Ectodermal cell (in vitro differentiated cells): Measurements from ENCODE around the gene DCTN3.

Experiments used
- H3K27ac ChIP-seq: 2 replicates; pipeline ENCODE4 v1.7.0; 2013; ENCODE audit warnings: mild to moderate bottlenecking, low read depth, low read length; ENCODE audit not compliant: insufficient read depth, poor library complexity, severe bottlenecking
- H3K27me3 ChIP-seq: 2 replicates; pipeline ENCODE4 v1.7.0; 2013; ENCODE audit warnings: mild to moderate bottlenecking, low read length; ENCODE audit not compliant: insufficient read depth, control insufficient read depth, poor library complexity, severe bottlenecking
- H3K36me3 ChIP-seq: one replicate; pipeline ENCODE4 v1.7.0; 2013; ENCODE audit warnings: low read length; ENCODE audit not compliant: control insufficient read depth, insufficient read depth
- H3K4me1 ChIP-seq: one replicate; pipeline ENCODE4 v1.7.0; 2013; ENCODE audit warnings: low read length; ENCODE audit not compliant: control insufficient read depth, insufficient read depth
- H3K4me3 ChIP-seq: 2 replicates; pipeline ENCODE4 v1.7.0; 2013; ENCODE audit warnings: low read depth, low read length, control low read depth; ENCODE audit not compliant: insufficient read depth
- H3K9me3 ChIP-seq: 2 replicates; pipeline ENCODE4 v1.7.0; 2013; ENCODE audit warnings: mild to moderate bottlenecking, low read length, moderate library complexity; ENCODE audit not compliant: control insufficient read depth
- WGBS, 2 experiments: methylation state at CpG; one replicate each; pipeline ENCODE4 v1.1.7; 2013; ENCODE audit warnings: missing lambda C conversion rate in 2 of 2; 5-methylcytosine and 5-hydroxymethylcytosine counted together

Gene DCTN3

DNA sequence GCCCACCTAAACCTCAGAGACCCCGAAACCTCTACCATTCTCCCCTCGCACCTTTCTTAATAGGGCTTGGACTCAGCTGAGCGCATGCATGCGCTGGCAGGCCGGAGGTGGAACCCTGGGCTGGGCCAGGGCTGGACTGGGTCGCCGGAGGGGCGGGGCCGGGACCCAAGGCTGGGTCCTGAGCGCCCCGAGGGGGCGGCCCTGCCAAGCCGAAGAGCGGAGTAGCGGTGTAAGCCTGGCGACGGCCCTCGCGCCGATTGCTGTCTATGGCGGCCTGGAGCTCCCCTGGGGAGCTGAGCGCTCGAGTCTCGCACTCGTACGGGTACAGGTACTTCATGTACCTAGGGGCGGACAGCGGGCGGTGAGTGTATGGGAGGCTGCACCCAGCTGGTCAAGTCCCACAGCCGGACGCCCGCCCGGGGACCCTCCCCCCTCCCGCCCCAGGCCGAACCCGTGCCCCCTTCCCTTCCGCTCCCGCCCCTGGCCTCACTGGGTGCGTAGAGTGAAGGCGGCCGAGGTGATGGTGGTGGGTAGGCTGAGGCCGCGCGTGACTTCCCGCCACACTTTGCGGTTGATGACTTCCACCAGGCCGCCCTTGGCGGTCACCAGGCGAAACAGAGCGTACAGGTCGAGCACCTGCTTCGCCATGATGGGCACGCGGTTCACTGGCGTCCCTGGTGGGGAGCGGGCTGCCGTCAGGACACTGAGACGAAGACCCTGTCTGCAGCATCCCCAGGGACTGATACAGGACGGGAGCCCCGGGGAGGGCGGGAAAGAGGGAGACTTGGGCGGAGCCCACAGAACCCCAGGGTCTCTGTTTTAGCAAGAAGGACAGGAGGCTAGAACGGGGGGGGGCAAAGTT lies 3.3 kb upstream of the DCTN3 start:
- H3K27me3 ChIP-seq = peaks cover 64% of the 10 kb centered on the region
- no peaks in the 10 kb centered on the region for H3K9me3 ChIP-seq
- H3K4me3 ChIP-seq = no peak overlapping the region
- peaks cover 28% of the 10 kb centered on the region for H3K4me1 ChIP-seq
- no peak overlapping the region for H3K27ac ChIP-seq
- no peaks in the 10 kb centered on the region for H3K36me3 ChIP-seq
- 86 to 89% methylated on average over 63 of the region's 63 CpGs for WGBS, 2 experiments

DNA sequence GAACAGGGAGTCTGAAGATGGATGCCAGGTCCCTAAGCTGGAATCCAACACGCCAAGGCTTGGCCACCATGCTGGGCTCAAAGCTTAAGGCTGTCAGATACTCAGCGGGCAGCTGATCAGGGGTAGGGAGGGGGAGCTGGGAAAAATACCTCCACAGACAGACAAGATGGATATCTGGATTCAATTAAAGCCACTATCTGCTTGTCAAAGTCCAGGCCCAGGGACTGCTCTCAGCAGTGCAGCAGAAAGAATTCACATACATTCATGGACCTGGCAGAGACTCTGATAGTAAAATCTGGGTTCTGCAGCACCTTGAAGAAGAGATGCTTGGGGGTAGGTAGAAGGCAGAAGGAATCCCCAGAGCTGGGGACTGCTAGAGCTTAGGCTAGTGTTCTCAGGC lies 5.2 kb downstream of the DCTN3 start:
- Histone ChIP-seq H3K9me3 (no peaks in the 10 kb centered on the region), H3K36me3 (peaks cover 7% of the 10 kb centered on the region), H3K27me3 (peaks cover 5% of the 10 kb centered on the region), H3K4me1 (peaks cover 15% of the 10 kb centered on the region), H3K27ac (no peak overlapping the region), H3K4me3 (no peak overlapping the region)
- 67 to 71% methylated on average over 2 of the region's 2 CpGs for WGBS, 2 experiments

DNA sequence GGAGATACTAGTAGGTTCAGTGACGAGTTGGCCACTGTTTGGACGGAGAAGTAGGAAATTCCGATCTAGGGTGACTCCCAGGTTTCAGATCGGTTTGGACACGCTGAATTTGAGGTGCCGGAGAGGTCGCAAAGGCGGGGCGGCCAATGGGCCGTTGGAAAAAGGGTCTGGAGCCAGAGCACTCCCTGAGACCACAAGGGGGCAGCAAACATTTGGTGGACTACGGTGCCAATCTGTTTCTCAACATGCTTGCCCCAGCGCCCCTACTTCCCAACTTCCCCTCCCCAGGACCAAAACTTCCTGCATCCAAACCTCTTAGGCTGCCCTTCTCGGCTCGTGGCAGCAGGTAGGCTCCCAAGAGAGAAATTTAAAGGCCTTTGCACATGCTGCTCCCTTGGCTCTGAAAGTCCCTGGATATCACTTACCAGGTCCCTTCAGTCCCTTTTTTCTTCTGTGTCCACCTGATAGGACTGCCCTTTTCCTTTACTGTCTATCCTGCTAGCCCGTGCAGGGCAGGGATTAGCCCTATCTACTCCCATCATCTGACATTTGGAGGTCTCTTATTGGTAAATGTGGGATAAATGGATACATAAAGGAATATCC lies 7.4 kb downstream of the DCTN3 start:
- H3K4me1 ChIP-seq = peaks cover 9% of the 10 kb centered on the region
- no peaks in the 10 kb centered on the region for H3K9me3 ChIP-seq
- peak overlapping the region; percentile 56 for H3K4me3 ChIP-seq
- peaks cover 6% of the 10 kb centered on the region for H3K36me3 ChIP-seq
- 2% methylated on average over 14 of the region's 15 CpGs for WGBS, 2 experiments
- peaks cover 5% of the 10 kb centered on the region for H3K27me3 ChIP-seq
- H3K27ac ChIP-seq = no peak overlapping the region

- H3K27ac ChIP-seq = peak within 1 kb of the TSS; percentile 73
Measured at GRCh38 chr9:34611811-34612787, 8.2 kb downstream of the DCTN3 start, which contains the start of gene RPP25L. Gene RPP25L, minus strand, starts transcription at chr9:34612097. Its CDS starts 801 bp downstream, at chr9:34611296.

DNA sequence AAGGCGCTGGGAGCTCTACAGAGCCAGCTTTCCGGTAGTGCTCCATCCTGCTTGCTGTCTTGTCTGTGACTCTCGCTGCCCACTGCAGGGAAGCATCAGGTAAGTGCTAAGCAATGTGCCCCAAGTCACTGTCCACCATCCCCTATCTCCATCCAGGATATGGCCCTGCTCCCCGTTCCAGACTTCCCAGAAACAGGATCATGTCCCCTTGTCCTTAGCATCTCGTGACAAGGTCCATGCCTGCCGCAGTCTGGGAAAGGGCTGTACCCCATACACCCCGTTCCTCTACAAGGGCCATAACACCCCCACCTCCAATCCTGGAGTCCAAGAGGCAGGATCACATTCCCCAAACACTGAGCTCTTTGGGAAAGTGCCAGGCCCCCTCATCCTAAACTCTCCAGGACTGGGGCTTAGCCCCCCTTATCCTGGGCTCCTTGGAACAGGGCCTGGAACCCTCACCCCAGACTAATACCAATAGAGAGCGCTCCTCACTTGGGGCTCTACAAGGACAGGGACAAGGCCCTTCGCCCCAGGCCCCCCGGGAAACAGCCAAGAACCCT lies 9.0 kb downstream of the DCTN3 start:
- peaks cover 9% of the 10 kb centered on the region for H3K4me1 ChIP-seq
- H3K9me3 ChIP-seq = no peaks in the 10 kb centered on the region
- 55 to 56% methylated on average over 10 of the region's 10 CpGs for WGBS, 2 experiments
- H3K27ac ChIP-seq = no peak overlapping the region
- peak overlapping the region; percentile 56 for H3K4me3 ChIP-seq
- no peaks in the 10 kb centered on the region for H3K36me3 ChIP-seq
- H3K27me3 ChIP-seq = peaks cover 5% of the 10 kb centered on the region

More at GRCh38 chr9:34611811-34612787, 8.2 kb downstream of the DCTN3 start, which contains the start of gene RPP25L:
- peaks cover 9% of the 10 kb centered on the region for H3K4me1 ChIP-seq
- H3K36me3 ChIP-seq = no peaks in the 10 kb centered on the region
- 1% methylated on average over 77 of the region's 77 CpGs for WGBS, 2 experiments
- no peaks in the 10 kb centered on the region for H3K9me3 ChIP-seq
- peaks cover 5% of the 10 kb centered on the region for H3K27me3 ChIP-seq
- peak within 1 kb of the TSS; percentile 56 for H3K4me3 ChIP-seq

GRCh38 chr9:34610434-34611206 lies 9.7 kb downstream of the DCTN3 start:
- H3K27ac ChIP-seq = no peak overlapping the region
- H3K36me3 ChIP-seq = no peaks in the 10 kb centered on the region
- peaks cover 9% of the 10 kb centered on the region for H3K4me1 ChIP-seq
- 91% methylated on average over 20 of the region's 20 CpGs for WGBS, 2 experiments
- H3K9me3 ChIP-seq = no peaks in the 10 kb centered on the region
- H3K4me3 ChIP-seq = peak overlapping the region; percentile 56
- H3K27me3 ChIP-seq = peaks cover 5% of the 10 kb centered on the region

DNA sequence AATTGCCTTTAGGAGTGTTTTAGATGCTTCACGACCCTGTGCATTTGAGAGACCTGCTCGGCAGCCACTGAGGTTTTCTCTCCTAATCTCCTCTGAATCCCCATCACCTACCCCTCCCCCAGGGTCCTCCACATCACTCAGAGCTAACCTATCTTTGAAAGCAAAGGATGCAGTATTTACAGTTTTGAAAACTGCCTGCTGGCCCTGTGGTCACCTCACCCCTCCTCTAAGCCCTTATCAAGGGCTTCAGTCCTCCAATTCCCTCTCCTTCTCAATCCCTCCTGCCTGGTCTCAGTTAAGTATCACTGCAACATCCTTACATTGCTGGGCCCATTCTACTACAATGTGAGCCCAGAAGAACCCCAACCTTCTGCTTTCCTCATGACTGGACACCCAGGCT lies 13.0 kb downstream of the DCTN3 start:
- Histone ChIP-seq H3K27ac (no peak overlapping the region), H3K27me3 (peaks cover 8% of the 10 kb centered on the region), H3K36me3 (no peaks in the 10 kb centered on the region), H3K9me3 (no peaks in the 10 kb centered on the region), H3K4me1 (peaks cover 13% of the 10 kb centered on the region), H3K4me3 (no peak overlapping the region)
- 69 to 71% methylated on average over 2 of the region's 2 CpGs for WGBS, 2 experiments

- Histone ChIP-seq H3K4me1 (peaks cover 17% of the 10 kb centered on the region), H3K4me3 (no peak overlapping the region), H3K27ac (no peak overlapping the region), H3K36me3 (no peaks in the 10 kb centered on the region), H3K27me3 (peaks cover 7% of the 10 kb centered on the region), H3K9me3 (no peaks in the 10 kb centered on the region)
- 93% methylated on average over 3 of the region's 3 CpGs for WGBS, 2 experiments
Measured at GRCh38 chr9:34606905-34607304, 13.4 kb downstream of the DCTN3 start.

DNA sequence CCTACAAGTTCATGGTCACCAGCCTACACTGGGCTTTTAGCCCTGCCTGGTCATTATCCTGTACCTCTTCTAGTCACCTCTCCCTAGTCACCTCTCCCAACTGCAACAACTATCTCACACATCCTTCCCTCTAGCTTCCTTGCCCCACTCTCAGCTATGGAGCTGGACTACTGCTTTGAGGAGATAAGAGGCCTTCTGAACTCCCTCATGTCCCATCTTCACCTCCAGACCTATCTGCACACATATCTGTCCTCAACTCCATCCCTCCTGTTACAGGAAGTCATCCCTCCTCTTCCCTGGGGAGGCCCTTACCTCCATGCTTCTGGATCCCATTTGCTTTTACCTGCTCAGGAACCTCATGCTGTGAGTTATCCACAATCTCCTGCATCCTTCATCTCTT lies 14.1 kb downstream of the DCTN3 start:
- Histone ChIP-seq H3K4me3 (no peak overlapping the region), H3K36me3 (no peaks in the 10 kb centered on the region), H3K27me3 (peaks cover 7% of the 10 kb centered on the region), H3K9me3 (no peaks in the 10 kb centered on the region), H3K4me1 (peaks cover 18% of the 10 kb centered on the region), H3K27ac (no peak overlapping the region)
